Activated naive CD4-positive, alpha-beta T cell treated with anti-CD3 and anti-CD28 coated beads, Interleukin-2, amount 50 U/mL, for 24 hours (primary cell): ENCODE measurements around the gene CEP97.

Source experiments
- H3K27ac Mint-ChIP-seq: one replicate; pipeline ENCODE4 v1.8.0; 2021; ENCODE audit warnings: mild to moderate bottlenecking, mixed read lengths
- H3K27me3 Mint-ChIP-seq: one replicate; pipeline ENCODE4 v1.8.0; 2021; ENCODE audit warnings: mixed read lengths
- H3K36me3 Mint-ChIP-seq: one replicate; pipeline ENCODE4 v1.8.0; 2021; ENCODE audit warnings: mixed read lengths
- H3K4me1 Mint-ChIP-seq: one replicate; pipeline ENCODE4 v1.8.0; 2021; ENCODE audit warnings: mixed read lengths
- H3K4me3 Mint-ChIP-seq: one replicate; pipeline ENCODE4 v1.8.0; 2021; ENCODE audit warnings: mild to moderate bottlenecking, mixed read lengths
- H3K9me3 Mint-ChIP-seq: one replicate; pipeline ENCODE4 v1.8.0; 2021; ENCODE audit warnings: mixed read lengths

Gene CEP97

GRCh38 chr3:101814835-101815234, 90.4 kb downstream of the CEP97 start:
- H3K27ac Mint-ChIP-seq: peak overlapping the region; percentile 84
- peaks cover 59% of the 10 kb centered on the region for H3K4me1 Mint-ChIP-seq
- peak overlapping the region; percentile 42 for H3K4me3 Mint-ChIP-seq
- no peaks in the 10 kb centered on the region for H3K9me3 Mint-ChIP-seq
- peaks cover 10% of the 10 kb centered on the region for H3K36me3 Mint-ChIP-seq
- no peaks in the 10 kb centered on the region for H3K27me3 Mint-ChIP-seq

GRCh38 chr3:101816215-101817149, 92.1 kb downstream of the CEP97 start:
- H3K36me3 Mint-ChIP-seq: peaks cover 20% of the 10 kb centered on the region
- H3K9me3 Mint-ChIP-seq: no peaks in the 10 kb centered on the region
- H3K4me3 Mint-ChIP-seq: no peak overlapping the region
- peak overlapping the region; percentile 63 for H3K27ac Mint-ChIP-seq
- no peaks in the 10 kb centered on the region for H3K27me3 Mint-ChIP-seq
- peaks cover 56% of the 10 kb centered on the region for H3K4me1 Mint-ChIP-seq

GRCh38 chr3:101817992-101818391, 93.6 kb downstream of the CEP97 start:
- Mint-ChIP-seq H3K9me3 (no peaks in the 10 kb centered on the region), H3K4me3 (no peak overlapping the region), H3K4me1 (peaks cover 67% of the 10 kb centered on the region), H3K27me3 (no peaks in the 10 kb centered on the region), H3K36me3 (peaks cover 30% of the 10 kb centered on the region), H3K27ac (no peak overlapping the region)

DNA sequence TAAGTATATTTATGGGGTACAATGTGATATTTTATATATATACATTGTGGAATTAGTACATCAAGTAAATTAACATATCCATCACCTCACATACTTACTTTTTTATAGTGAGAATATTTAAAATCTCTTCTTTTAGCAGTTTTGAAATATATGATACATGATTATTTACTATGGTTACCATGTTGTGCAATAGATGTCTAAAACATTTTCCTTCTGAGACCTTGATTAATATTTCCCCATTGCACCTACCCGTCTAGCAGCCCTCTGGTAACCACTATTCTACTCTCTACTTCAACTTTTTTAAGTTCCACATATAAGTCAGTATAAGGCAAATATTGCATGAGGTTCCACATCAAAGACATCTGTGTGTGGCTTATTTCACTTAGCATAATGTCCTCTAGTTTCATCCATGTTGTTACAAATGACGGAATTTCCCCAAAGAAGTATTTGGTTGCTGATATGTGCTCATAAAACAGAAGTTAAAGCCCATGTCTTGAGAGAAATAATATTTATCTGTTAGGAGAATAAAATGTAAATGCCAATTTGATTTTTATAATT, 95.3 kb downstream of the CEP97 start:
- Mint-ChIP-seq H3K9me3 (no peaks in the 10 kb centered on the region), H3K4me1 (peaks cover 55% of the 10 kb centered on the region), H3K36me3 (peaks cover 31% of the 10 kb centered on the region), H3K27me3 (no peaks in the 10 kb centered on the region), H3K4me3 (no peak overlapping the region), H3K27ac (peak overlapping the region; percentile 23)
